Stimulated activated CD4-positive, alpha-beta T cell treated with anti-CD3 and anti-CD28 coated beads, Interleukin-1b, Interleukin-23, amount 100 ng/mL, for 4 hours (primary cell): ENCODE results near the gene IDH3B.
"Not testable (repeated sequence)": the region's sequence is repeated elsewhere in the genome, so short reads cannot be mapped to it uniquely, and the experiment has no call there.

ENCODE experiments used
- DNase-seq, 2 donors: peaks; one replicate each; pipeline ENCODE4 v3.0.0-alpha.2; 2020; ENCODE audit warnings: low read depth in 2 of 2

The IDH3B gene

DNA sequence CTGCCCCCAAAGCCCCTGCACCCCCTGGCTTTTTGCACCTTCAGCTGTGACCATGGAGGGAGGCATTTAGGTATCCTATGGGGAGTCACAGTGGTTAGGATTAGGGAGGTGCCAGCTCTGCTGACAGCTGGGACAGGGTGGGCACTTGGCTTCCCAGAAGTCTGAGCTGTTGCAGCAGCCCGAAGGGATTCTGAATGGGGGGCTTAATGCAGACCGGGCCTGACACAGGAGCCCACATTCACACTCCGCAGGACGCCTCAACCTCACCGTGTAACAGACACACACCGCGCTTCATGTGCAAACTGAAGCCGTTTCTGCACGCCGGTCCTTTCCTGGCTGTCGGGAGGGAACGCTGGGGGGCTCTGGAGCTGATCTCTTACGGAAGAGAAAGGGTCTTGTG lies 30.5 kb upstream of the IDH3B start:
- DNase-seq: no peak

DNA sequence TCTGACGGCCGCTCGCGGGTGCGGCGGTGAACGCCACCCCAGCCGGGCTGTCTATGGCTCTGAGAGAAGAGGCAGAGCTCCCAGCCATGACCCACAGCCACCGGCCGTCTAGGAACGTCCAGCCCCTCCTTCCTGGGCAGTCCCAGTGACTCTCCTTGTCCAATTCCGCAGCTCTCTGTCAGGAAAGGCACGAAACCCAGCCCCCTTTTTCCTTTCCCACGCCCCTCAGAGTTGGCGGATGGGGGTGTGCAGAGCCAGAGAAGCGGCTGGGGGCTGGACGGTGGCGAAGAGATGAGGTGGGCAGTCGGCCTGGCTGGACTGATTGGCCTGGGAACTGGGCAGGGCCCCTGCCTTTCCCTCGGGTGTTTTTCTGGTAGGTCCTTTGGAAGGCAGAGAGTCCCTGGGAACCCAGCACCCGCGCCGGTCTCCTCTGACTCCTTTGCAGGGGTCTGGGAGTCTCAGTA lies 30.0 kb upstream of the IDH3B start:
- DNase-seq: no peak

DNA sequence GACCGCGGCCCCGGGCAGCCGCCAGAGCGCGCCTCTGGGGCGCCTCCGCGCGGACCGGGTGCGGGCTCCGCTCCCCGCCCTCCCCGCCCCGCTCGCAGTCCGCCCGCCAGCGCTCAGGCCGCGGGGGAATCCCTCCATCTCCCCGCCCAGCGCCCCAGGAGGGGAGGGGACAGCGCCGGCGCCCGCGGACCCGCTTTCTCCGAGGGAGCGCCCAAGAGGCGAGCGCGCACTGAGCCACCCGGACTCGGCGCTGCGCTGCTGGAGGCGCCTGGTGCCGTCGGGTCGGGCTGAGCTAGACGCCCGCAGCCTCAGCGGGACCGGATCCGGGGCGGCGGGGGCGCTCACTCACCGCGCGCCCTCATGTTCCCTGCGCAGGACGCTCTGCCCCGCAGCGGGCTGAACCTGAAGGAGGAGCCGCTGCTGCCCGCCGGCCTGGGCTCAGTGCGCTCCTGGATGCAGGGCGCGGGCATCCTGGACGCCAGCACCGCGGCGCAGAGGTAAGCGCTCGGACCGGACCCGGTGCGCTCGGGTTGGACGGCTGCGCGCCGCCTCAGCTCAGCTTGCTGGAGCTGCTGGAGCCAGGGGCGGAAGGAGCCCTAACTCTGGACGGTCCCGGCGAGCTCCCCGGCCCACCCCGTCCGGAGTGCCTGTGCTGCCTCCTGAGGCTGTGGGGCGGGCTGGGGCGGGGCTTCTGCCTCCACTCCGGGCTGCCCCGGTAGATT lies 29.4 kb upstream of the IDH3B start:
- peak; percentile 27 to 39 for DNase-seq

DNA sequence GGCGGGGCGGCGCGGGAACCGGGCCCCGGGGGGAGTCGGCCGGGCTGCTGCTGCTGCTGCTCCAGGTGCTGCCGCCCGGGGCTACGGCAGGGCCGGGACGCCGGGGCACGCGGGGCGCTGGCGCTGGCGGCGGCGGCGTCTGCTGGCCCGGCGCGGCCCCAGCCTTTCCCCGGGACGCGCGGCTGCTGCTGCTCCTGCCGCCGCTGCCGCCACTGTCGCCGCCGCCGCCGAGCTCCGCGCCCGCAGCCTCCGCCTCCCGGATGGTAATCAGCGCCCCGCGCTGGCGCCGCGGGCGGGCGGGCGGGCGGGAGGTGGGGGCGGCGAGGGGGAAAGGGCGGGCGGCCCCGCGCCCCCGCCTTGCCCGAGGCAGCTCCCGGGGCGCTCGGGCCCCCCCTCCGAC lies 28.9 kb upstream of the IDH3B start:
- peak in 1 of 2 donors; percentile 31 for DNase-seq

DNA sequence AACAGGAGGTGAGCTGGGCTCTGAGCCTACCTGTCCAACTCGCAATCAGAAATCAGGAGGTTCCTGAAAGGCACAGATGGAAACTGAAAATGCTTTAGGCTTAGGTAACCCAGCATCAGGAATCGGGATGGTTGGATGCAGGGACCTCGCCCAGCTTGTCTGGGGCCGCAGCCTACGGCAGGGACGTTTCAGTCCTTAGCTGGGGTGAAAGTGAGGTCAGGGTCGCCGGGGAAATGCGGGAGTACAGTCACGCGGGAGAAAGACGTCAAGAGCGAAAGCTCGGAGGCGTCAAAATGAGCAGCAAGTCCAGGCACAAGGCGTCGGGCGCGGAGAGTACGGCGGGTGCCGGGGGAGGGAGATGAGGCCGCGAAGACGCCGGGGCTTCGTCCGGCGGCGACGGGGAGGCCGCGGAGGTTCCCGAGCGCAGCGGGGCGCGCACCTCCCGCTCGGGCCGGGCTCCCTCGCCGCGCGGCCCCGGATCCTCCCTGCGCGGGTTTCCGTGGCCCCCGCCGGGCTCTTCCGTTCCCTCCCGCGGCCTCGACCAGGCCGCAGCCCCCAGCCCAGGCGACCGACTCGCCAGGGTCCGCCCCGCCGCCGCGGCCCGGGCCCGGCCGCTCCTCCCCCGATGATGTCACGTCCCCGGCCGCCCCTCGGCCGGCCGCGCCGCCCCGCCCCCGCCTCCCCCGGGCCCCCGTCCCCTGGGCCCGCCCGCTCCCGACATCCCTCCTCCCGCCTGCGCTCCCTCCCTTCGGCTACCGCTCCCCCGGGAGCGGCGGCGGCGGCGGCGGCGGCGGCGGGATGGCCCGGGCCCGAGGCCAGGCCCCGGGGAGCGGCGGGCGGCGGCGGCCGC lies 28.2 kb upstream of the IDH3B start, which contains the start of gene EBF4:
EBF4 (plus strand) TSS at position 745 of the 850 bp plus-strand sequence. CDS start 866 bp downstream, outside the sequence.
- DNase-seq: peak in 1 of 2 donors; percentile 21

DNA sequence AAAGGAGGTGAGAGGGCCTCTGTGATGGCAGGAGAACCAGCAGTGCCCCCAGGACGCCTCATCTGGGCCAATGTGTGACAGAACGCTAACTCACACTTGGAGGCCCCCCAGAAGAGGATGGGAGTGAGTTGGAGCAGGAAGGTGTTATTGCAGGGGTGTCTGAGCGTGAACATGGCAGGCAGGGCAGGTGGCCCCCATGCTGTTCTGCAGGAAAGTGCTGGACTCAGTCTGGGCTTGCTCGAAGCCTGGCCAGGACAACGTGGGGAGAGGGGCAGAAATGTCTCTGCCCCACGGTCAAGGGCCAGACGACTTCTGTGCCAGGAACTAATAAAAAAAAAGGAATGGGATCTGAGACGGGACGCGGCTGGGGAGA lies 27.6 kb upstream of the IDH3B start:
- DNase-seq: no peak

DNA sequence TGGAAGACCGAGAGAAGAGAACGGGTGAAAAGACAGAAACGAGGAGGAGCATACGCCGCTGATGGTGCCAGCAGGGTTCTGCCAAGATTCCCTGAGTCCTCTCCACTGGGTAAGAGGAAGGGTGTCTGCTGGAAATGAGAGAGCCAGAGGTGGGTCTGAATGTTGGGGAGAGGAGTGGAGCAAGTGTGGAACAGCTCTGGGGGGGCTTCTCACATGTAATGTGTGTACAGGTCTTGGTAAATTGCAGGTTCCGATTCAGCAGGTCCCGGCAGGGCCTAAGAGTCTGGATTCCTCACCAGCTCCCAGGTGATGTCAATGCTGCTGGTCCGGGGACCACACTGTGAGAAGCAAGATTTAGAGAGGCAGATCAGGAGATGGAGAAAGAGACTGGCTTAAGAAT lies 27.1 kb upstream of the IDH3B start:
- DNase-seq: no peak

DNA sequence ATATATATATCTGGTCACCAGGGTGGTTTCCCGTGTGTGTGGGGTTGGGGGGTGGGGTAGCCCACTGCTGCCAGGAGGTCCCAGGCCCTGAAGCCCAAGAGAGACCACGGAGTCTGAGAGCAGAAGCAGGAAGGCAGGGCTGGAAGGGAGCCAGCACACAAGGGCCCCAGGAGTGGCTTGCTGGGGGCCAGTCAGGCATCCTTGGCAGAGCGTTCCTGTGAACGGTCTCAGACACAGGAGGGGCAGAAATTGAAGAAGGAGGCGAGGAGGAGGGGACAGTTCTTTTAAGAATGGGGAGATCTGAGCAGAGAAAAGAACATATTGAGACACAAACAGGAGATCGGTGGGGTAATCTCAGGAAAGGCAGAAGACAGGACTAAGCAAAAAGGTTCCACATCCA lies 26.7 kb upstream of the IDH3B start:
- no peak for DNase-seq

DNA sequence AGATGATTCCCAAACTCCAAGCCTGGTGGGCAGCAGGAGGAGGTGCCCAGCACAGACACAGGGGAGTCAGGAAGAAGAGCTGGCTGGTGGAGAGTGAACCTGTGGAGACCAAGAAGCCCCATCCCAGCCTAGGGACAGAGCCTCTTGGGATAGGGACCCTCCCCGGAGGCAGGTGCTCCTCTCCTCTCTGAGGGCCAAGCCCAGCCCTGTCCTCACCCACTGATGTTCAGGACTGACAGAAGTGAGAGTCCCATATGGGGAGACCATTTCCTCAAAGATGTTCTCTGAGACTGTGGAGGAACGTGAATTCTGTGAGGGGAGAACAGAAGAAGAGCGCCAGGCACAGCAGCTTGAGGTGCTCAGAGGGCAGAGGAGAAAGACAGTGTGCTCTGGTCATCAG lies 26.2 kb upstream of the IDH3B start:
- no peak for DNase-seq

DNA sequence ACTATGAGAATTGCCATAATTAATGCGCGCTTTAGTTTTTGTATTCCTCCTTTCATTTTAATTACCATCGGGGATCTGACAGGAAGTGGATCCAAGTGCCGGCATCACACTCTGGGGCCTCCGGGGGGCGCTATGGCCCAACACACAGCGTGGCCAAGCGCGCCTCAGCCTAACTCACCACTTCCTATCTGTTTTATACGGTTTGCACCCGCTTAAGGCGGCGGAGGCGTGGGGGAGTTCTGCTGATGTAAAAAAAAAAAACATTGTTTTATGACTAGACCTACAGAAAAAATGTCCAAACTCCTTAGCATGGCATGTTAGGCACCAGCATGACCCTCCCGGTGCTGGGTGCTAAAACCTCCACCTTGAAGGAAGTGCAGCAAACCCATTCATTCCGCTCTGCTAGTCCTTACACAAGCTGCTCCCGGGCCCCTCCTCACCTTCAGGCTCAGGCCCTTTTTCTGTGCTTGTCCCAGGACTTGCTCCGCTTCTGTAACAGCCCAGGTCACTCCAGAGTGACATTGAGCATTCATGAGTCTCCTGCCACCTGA lies 24.1 kb upstream of the IDH3B start:
- peak; percentile 56 to 70 for DNase-seq

DNA sequence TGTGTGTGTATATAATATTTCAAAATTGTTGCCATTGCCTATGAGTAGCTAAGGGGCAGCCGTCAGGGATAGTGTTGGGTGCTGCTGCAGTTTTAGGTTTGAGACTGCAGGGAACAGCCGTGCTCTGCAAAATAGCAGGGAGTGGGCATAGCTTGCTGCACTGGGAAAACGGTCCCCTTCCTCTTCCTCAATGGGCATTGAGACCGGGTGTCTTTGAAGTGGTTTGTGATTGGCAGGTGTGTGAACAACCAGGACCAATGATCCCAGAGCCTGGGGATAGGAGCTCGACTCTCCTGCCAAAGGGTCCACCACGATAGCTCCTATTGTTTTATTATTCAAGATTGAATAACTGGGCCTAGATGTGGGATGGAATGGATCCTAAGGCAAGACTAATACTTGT lies 23.5 kb upstream of the IDH3B start:
- no peak for DNase-seq

DNA sequence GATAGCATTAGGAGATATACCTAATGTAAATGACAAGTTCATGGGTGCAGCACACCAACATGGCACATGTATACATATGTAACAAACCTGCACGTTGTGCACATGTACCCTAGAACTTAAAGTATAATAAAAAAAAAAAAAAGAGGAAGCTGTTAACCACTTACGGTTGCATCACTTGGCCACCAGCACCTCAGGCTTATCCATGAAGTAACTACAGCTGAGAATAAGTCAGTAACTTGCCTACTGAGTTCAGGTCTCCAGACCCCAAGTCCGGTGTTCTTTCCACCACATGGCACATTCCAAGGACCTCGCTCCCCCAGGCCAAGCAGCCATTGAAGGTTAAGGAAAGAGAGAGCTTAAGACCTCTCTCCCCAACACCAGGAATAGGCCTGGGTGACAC lies 20.8 kb upstream of the IDH3B start:
- not testable (repeated sequence) for DNase-seq

DNA sequence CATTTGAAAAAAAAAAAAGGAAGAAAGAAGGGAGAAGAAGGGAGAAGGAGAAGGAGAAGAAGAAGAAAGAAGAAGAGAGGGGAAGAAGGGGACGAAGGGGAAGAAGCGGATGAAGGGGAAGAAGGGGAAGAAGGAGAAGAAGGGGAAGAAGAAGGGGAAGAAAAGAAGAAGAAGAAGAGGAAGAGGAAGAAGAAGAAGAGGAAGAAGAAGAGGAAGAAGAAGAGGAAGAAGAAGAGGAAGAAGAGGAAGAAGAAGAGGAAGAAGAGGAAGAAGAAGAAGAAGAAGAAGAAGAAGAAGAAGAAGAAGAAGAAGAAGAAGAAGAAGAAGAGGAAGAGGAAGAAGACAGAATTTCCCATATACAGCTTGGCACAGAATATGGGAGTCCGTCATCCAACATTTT lies 18.0 kb upstream of the IDH3B start:
- DNase-seq: not testable (repeated sequence)

DNA sequence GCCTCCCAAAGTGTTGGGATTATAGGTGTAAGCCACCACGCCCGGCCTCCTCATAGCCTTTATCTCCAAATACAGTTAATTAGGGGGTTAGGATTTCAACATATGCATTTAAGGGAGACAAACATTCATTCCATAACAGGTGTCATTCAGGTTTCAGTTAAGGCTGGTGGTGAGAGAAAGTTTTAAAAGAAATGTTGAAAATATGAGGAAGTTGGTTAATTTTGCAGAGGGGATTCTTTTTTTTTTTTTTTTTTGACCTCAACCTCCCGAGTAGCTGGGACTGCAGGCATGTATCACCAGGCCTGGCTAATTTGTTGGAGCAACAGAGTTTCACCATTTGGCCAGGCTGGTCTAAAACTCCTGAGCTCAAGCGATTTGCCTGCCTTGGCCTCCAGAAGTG lies 16.0 kb upstream of the IDH3B start:
- no peak for DNase-seq

DNA sequence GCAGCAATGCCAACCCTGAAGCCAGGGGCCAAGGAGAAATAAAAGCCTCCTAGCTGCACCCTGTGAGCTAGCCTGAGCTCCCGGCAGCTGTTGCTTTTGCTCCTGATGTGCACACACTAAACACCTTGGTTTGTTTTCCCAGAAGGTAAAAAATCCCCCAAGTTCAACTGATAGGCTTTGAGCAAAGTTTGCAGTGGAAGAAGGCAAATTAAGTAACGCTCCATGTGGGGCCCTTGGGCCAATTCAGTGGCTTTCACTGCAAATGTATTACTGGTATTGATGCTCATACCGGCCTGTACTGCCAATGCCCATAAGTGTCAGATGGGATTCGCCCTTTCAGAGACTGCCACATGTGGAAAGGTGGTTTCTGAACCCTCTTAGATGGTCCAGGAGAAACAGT lies 9.4 kb upstream of the IDH3B start:
- no peak for DNase-seq

DNA sequence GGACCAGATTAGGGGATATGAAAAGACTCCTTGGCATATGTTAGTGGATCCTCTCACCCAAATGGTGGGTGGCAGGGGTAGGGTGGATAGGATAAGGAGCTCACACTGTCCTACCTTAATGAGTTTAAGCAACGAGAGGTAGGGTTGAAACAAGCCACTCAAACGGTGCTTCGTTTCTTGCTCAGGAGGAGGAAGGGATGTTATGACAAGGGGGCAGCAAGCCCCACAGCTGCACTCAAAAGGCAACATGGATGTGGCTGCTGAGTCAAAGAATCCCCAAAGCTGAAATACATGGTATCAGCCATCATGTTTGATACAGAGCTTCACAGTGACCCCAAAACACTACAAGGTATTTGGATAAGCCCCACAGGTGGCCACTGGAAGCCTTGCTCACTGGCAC lies 8.4 kb upstream of the IDH3B start:
- no peak for DNase-seq

DNA sequence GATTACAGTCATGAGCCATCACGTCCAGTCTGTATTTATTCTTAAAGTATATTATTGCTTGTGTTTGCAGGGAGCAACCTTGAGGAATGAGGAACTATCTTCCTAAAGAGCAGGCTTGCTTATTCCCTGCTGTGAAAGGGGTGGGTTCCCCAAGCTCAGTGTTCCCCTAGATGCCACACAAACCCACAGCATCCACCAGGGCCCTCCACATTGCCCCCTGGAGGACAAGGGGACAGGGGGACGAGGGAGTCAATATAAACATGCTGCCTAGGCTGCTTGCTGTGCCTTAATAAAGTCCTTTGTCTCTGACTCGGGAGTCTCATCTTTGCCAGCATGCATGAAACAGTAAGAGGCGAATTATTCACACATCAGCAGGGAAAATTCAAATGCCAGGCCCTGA lies 8.0 kb upstream of the IDH3B start:
- DNase-seq: no peak

DNA sequence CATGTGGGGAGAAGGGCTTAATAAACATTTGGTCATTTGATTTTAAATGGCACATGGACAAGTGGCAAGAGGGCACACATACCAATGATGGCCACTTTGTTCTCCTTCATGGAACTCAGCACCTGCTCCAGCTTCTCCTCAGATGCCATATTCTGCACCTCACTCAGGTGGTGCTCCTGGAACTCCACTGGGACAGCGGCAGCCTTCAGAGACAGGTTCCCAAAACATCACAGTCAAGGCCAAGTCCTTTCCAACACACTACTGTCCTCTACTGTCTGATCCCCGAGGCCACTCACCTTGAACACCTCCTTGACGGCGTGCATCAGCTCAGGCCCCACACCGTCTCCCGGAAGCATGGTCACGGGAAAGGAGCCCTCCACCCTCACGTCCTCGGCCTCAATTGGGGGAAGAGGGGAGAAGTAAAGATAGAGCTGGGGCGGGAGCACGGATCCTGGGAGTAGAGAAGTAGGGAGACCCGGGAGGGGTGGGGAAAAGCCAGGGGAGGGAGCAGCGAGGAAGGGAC lies 591 bp downstream of the IDH3B start:
- DNase-seq: no peak

DNA sequence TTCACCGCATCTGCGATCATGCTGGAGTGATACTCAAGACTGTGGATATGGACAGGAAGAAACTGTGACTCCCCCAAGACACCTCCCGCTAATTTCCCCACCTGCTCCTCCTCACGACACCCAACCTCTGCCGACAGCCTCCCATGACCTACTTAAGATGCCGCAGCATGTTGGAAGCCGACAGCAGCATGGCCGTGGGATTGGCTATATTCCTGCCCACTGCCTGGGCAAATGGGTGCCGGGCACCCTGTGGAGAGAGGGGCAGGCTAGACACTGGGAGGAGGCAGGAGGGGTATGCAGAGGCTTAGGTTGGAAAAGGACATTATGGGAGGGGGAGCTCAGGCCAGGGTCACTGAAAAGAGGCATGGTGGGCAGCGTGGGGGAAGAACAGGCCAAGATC lies 4.5 kb downstream of the IDH3B start:
- no peak for DNase-seq

DNA sequence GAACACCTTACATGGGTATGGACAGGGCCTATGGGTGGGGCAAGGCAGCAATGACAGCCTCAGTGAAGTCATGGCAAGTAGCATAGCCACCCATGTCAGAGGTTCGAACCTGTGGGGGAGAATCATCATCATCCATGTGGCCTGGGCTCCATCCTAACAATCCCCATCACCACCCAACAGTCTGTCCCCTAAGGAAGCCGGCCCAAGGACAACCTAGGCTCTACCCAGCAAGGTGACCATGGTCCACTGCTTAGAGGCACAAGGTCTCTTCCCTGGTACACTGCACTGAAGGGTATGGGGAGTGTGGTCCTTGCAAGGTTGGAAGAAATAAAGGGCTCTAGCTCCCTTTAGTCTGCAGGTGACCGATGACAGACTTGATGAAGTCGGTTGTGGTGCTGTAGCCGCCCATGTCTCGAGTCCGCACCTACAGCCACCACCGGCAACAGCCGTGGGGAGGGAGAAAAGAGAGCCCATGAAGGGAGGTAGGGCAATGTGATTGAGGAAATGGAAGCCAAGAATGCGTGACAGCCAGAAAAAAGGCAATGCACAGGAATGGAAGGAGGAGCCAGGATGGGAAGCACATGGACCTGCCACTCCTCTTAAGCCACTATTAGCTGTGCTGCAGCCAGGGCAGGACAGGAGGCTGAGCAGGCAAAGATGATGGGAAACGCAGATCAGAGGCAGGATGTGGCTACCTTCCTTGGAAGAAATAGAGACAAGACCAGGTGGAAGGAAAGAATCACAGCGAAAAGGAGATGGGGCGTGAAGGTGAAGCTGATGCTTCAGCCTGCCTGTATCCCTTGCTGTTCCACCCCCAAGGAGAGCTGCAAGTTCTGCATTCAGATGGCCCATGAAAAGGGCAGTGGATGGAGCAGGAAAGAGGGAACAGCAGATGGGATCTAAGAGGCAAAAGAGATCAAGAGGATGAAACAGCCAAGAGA lies 5.3 kb downstream of the IDH3B start:
- DNase-seq: no peak

DNA sequence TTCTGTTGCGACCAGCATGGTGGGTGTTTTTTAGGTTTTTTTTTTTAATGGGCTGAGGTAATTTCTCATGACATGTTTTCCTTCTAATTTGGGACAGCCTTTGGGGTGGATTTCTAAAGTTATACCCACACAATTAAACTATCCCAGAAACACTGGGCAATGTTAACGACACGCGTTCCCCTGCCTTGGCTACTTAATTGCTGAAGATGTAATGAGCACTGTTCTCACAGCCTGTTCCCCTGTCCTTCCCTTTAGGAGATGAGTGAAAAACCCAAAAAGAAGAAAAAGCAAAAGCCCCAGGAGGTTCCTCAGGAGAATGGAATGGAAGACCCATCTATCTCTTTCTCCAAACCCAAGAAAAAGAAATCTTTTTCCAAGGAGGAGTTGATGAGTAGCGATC lies 6.3 kb downstream of the IDH3B start:
- no peak for DNase-seq
